Ishikawa (cell line): ENCODE results near the gene EFCAB7.

Experiments used
- CEBPB ChIP-seq: IDR thresholded peaks from 2 replicates; pipeline ENCODE4 v1.6.1; 2012
- CREB1 ChIP-seq: IDR thresholded peaks from 2 replicates; pipeline ENCODE4 v1.6.1; 2012; ENCODE audit warnings: low read depth
- EGR1 ChIP-seq: IDR thresholded peaks from 2 replicates; pipeline ENCODE4 v1.6.1; 2012
- EP300 ChIP-seq: IDR thresholded peaks from 2 replicates; pipeline ENCODE4 v1.6.1; 2012; ENCODE audit warnings: borderline replicate concordance
- FOXM1 ChIP-seq: IDR thresholded peaks from 2 replicates; pipeline ENCODE4 v1.6.1; 2012; ENCODE audit warnings: low read depth, borderline replicate concordance
- MAX ChIP-seq: IDR thresholded peaks from 2 replicates; pipeline ENCODE4 v1.6.1; 2012
- NFIC ChIP-seq: IDR thresholded peaks from 2 replicates; pipeline ENCODE4 v1.6.1; 2012
- RAD21 ChIP-seq: IDR thresholded peaks from 2 replicates; pipeline ENCODE4 v1.6.1; 2012; ENCODE audit warnings: low read depth
- REST ChIP-seq: IDR thresholded peaks from 2 replicates; pipeline ENCODE4 v1.6.1; 2012; ENCODE audit warnings: low read depth, mild to moderate bottlenecking
- TAF1 ChIP-seq: IDR thresholded peaks from 2 replicates; pipeline ENCODE4 v1.6.1; 2012; ENCODE audit warnings: low read depth, mild to moderate bottlenecking
- TCF12 ChIP-seq: IDR thresholded peaks from 2 replicates; pipeline ENCODE4 v1.6.1; 2012; ENCODE audit warnings: low read depth
- TEAD4 ChIP-seq: IDR thresholded peaks from 2 replicates; pipeline ENCODE4 v1.6.1; 2012
- USF1 ChIP-seq: IDR thresholded peaks from 2 replicates; pipeline ENCODE4 v1.6.1; 2012
- YY1 ChIP-seq: IDR thresholded peaks from 2 replicates; pipeline ENCODE4 v1.6.1; 2012; ENCODE audit warnings: low read depth
- ZBTB7A ChIP-seq: IDR thresholded peaks from 2 replicates; pipeline ENCODE4 v1.6.1; 2012; ENCODE audit warnings: low read depth

Gene EFCAB7

GRCh38 chr1:63522891-63523728, at the start of gene EFCAB7, which contains the start of gene ITGB3BP:
Gene EFCAB7, plus strand, starts transcription at chr1:63523525. Its CDS starts 2,048 bp downstream, at chr1:63525573.
Gene ITGB3BP, minus strand, starts transcription at chr1:63523225. Its CDS starts 92 bp downstream, at chr1:63523133.
- no peak for TF ChIP-seq EP300
- TF ChIP-seq RAD21 = no peak
- peak; percentile 56; the same call in 1 of the 2 replicates for TF ChIP-seq REST
- TF ChIP-seq YY1 = peak; percentile 62; the same call in 1 of the 2 replicates
- TF ChIP-seq FOXM1 = no peak; the same call in 1 of the 2 replicates
- TF ChIP-seq USF1 = peak; percentile 76
- TF ChIP-seq EGR1 = peak; percentile 68; the same call in 1 of the 2 replicates
- TF ChIP-seq MAX = peak; percentile 95
- TF ChIP-seq TAF1 = peak; percentile 78
- no peak for TF ChIP-seq ZBTB7A
- TF ChIP-seq TCF12 = peak; percentile 61; the same call in 1 of the 2 replicates
- TF ChIP-seq CREB1 = no peak; the same call in 1 of the 2 replicates
- TF ChIP-seq NFIC = no peak
- peak; percentile 22; the same call in 1 of the 2 replicates for TF ChIP-seq CEBPB
- TF ChIP-seq TEAD4 = peak; percentile 71

- TF ChIP-seq CEBPB (no peak), NFIC (no peak), EGR1 (no peak), ZBTB7A (no peak), CREB1 (no peak), USF1 (no peak), MAX (no peak), YY1 (no peak), EP300 (no peak), TCF12 (no peak), RAD21 (no peak), FOXM1 (no peak), TEAD4 (no peak), REST (no peak)
Observed at GRCh38 chr1:63475761-63476160, 47.6 kb upstream of the EFCAB7 start.

- no peak for TF ChIP-seq TCF12
- TF ChIP-seq ZBTB7A = no peak
- no peak for TF ChIP-seq EP300
- no peak for TF ChIP-seq USF1
- TF ChIP-seq MAX = no peak
- no peak for TF ChIP-seq FOXM1
- TF ChIP-seq CREB1 = no peak
- no peak for TF ChIP-seq RAD21
- TF ChIP-seq TEAD4 = no peak
- no peak for TF ChIP-seq TAF1
- no peak for TF ChIP-seq CEBPB
- no peak for TF ChIP-seq REST
- TF ChIP-seq NFIC = no peak
- no peak for TF ChIP-seq EGR1
- no peak for TF ChIP-seq YY1
Observed at GRCh38 chr1:63480057-63480456, 43.3 kb upstream of the EFCAB7 start.
